OCI-LY7 (cell line): ENCODE results near the gene FLNB. TPM values are rescaled to one million over a fixed set of nuclear protein-coding genes. Genes with fewer than 3 reads are reported as not detected.

Experiments used
- BruUV-seq: library from RNA; stranded (reverse); fragments of 400-500 nt; replicated peaks from 2 replicates; lab custom pipeline; 2021; lab: Mats Ljungman, UMichigan
- CTCF ChIA-PET: fragments of 300-600 bp; sonication (Branson Sonifier 250); formaldehyde crosslinking; loops from one replicate; lab custom pipeline; 2022; ENCODE audit warnings: antibody characterized with exemption; ENCODE audit not compliant: unreplicated experiment; lab: Charles Lee
- POLR2A ChIA-PET: fragments of 300-600 bp; sonication (Branson Sonifier 250); formaldehyde crosslinking; loops from one replicate; lab custom pipeline; 2022; ENCODE audit warnings: antibody characterized with exemption; lab: Charles Lee
- DNase-seq: peaks from one replicate; pipeline ENCODE4 v3.0.0-alpha.2; 2015; ENCODE audit warnings: low spot score
- H2AFZ ChIP-seq: fragments of 200-600 bp; sonication (generic), shearing (Covaris generic); 2 replicates; pipeline ENCODE4 v1.6.1; 2014; ENCODE audit warnings: mild to moderate bottlenecking, antibody characterized with exemption, low read length, moderate library complexity
- H3K27ac ChIP-seq: fragments of 200-600 bp; sonication (generic); 2 replicates; pipeline ENCODE4 v1.5.1; 2014; ENCODE audit warnings: mixed run types, low read depth, mild to moderate bottlenecking, moderate library complexity, low read length, inconsistent platforms; ENCODE audit not compliant: poor library complexity, severe bottlenecking
- H3K36me3 ChIP-seq: fragments of 200-600 bp; sonication (generic); 2 replicates; pipeline ENCODE4 v1.6.1; 2014; ENCODE audit warnings: mild to moderate bottlenecking, antibody characterized with exemption, low read length, moderate library complexity, mixed read lengths; ENCODE audit not compliant: insufficient read depth
- H3K4me1 ChIP-seq: fragments of 200-600 bp; sonication (generic); 2 replicates; pipeline ENCODE4 v1.5.1; 2014; ENCODE audit warnings: mild to moderate bottlenecking, low read length; ENCODE audit not compliant: insufficient read depth, poor library complexity, severe bottlenecking
- H3K4me2 ChIP-seq: fragments of 200-600 bp; sonication (generic); 2 replicates; pipeline ENCODE4 v1.6.1; 2014; ENCODE audit warnings: mild to moderate bottlenecking, low read length
- H3K4me3 ChIP-seq: fragments of 200-600 bp; sonication (generic); 2 replicates; pipeline ENCODE4 v1.5.1; 2014; ENCODE audit warnings: mild to moderate bottlenecking, low read depth, low read length; ENCODE audit not compliant: poor library complexity, severe bottlenecking
- H3K79me2 ChIP-seq: fragments of 200-600 bp; sonication (generic); 2 replicates; pipeline ENCODE4 v1.6.1; 2016; ENCODE audit warnings: low read depth, mild to moderate bottlenecking, low read length, moderate library complexity, mixed read lengths; ENCODE audit not compliant: insufficient read depth
- H3K9me2 ChIP-seq: fragments of 200-600 bp; sonication (generic); 2 replicates; pipeline ENCODE4 v1.6.1; 2016; ENCODE audit warnings: mild to moderate bottlenecking, low read length, mixed read lengths; ENCODE audit not compliant: insufficient read depth
- H3K9me3 ChIP-seq: fragments of 200-600 bp; sonication (generic); 2 replicates; pipeline ENCODE4 v1.6.1; 2014; ENCODE audit warnings: mild to moderate bottlenecking, mixed run types, low read length, mixed read lengths
- H4K20me1 ChIP-seq: fragments of 200-600 bp; sonication (generic); 2 replicates; pipeline ENCODE4 v1.6.1; 2014; ENCODE audit warnings: mild to moderate bottlenecking, antibody characterized with exemption, low read length, moderate library complexity, mixed read lengths; ENCODE audit not compliant: insufficient read depth
- CTCF ChIP-seq: fragments of 200-600 bp; sonication (generic); conservative IDR thresholded peaks from 2 replicates; pipeline ENCODE4 v1.5.1; 2014; ENCODE audit warnings: mild to moderate bottlenecking, antibody characterized with exemption, low read length, moderate library complexity, mixed read lengths
- EZH2phosphoT487 ChIP-seq: fragments of 200-600 bp; sonication (generic); IDR thresholded peaks from 2 replicates; pipeline ENCODE4 v1.6.1; 2018; ENCODE audit warnings: low read depth, borderline replicate concordance, mild to moderate bottlenecking, mixed run types, antibody characterized with exemption, low read length, moderate library complexity, mixed read lengths
- intact Hi-C: fragments of 100-400 bp; cut with micrococcal nuclease; formaldehyde crosslinking; loops from one replicate; pipeline ENCODE4 v1.10.0; 2022; ENCODE audit not compliant: unreplicated experiment
- total RNA-seq, 2 experiments: library from RNA; depleted of rRNA in 1 of 2; stranded (reverse); fragments of >200 nt in 1 of 2; shearing (Covaris generic) in 1 of 2; gene quantifications; 2 replicates each; pipeline ENCODE4 v1.2.3, GENCODE V29; 2014 to 2022

FLNB gene
- total RNA-seq, 2 experiments from 2014 or later, result 29.9 to 39.1 TPM

GRCh38 chr3:58214484-58215316, 206.5 kb downstream of the FLNB start:
- intact Hi-C loops, result loop anchor here (2.0 to 5.0 kb wide), 2 partner anchors 18 to 37 kb away; no protein-coding TSS in a partner anchor
- POLR2A ChIA-PET, result interaction anchor here (0.6 to 3.5 kb wide), 9 partner anchors 9 to 382 kb away, joined by 3 to 26 read pairs (median 5); no protein-coding TSS in a partner anchor
- peak overlapping the region; percentile 13 for H3K27ac ChIP-seq

GRCh38 chr3:58215317-58216025, 207.2 kb downstream of the FLNB start:
- peaks cover 22% of the 10 kb centered on the region for H3K4me1 ChIP-seq

More at GRCh38 chr3:58214484-58215316, 206.5 kb downstream of the FLNB start:
- no peaks in the 10 kb centered on the region for H4K20me1 ChIP-seq
- peak overlapping the region; percentile 27 for H3K4me2 ChIP-seq
- no peaks in the 10 kb centered on the region for H3K9me3 ChIP-seq
- H2AFZ ChIP-seq, result peak overlapping the region; percentile 84
- H3K79me2 ChIP-seq, result no peaks in the 10 kb centered on the region
- H3K4me3 ChIP-seq, result no peak overlapping the region
- no TSS peak for BruUV-seq
- CTCF ChIA-PET, result interaction anchor here (0.7 to 1.7 kb wide), 6 partner anchors 12 to 91 kb away, joined by 3 to 7 read pairs (median 3); no protein-coding TSS in a partner anchor
- peaks cover 22% of the 10 kb centered on the region for H3K4me1 ChIP-seq
- H3K9me2 ChIP-seq, result no peaks in the 10 kb centered on the region
- peak; percentile 81 for DNase-seq
- peak; percentile 54 for TF ChIP-seq CTCF
- no peak for TF ChIP-seq EZH2phosphoT487
- no peaks in the 10 kb centered on the region for H3K36me3 ChIP-seq

More at GRCh38 chr3:58215317-58216025, 207.2 kb downstream of the FLNB start:
- intact Hi-C loops, result loop anchor here (2.0 to 5.0 kb wide), 2 partner anchors 19 to 38 kb away; no protein-coding TSS in a partner anchor
- Histone ChIP-seq H3K9me2 (no peaks in the 10 kb centered on the region), H3K9me3 (no peaks in the 10 kb centered on the region), H3K4me2 (peak overlapping the region; percentile 27; the same call in 1 of the 2 replicates), H4K20me1 (no peaks in the 10 kb centered on the region), H3K4me3 (no peak overlapping the region), H3K79me2 (no peaks in the 10 kb centered on the region), H2AFZ (peak overlapping the region; percentile 84; the same call in 1 of the 2 replicates), H3K36me3 (no peaks in the 10 kb centered on the region), H3K27ac (peak overlapping the region; percentile 13)
- CTCF ChIA-PET, result interaction anchor here (0.7 to 1.7 kb wide), 6 partner anchors 12 to 90 kb away, joined by 3 to 7 read pairs (median 3); no protein-coding TSS in a partner anchor
- BruUV-seq, result no TSS peak
- DNase-seq, result no peak
- TF ChIP-seq CTCF (no peak; the same call in 1 of the 2 replicates), EZH2phosphoT487 (no peak)
- POLR2A ChIA-PET, result interaction anchor here (0.6 to 3.5 kb wide), 7 partner anchors 8 to 208 kb away, joined by 3 to 26 read pairs (median 5); no protein-coding TSS in a partner anchor
